GM18861 (cell line): Measurements from ENCODE around the gene CLDN15.
"Not testable (repeated sequence)": the region's sequence is repeated elsewhere in the genome, so short reads cannot be mapped to it uniquely, and the experiment has no call there.

Source experiments
- ATAC-seq: cut with Tn5 transposase; IDR thresholded peaks from one replicate; pipeline ENCODE4 v1.9.1; 2021; ENCODE audit not compliant: unreplicated experiment

CLDN15 gene

GRCh38 chr7:101222275-101222830, 15.2 kb downstream of the CLDN15 start:
- no peak for ATAC-seq

GRCh38 chr7:101220295-101220694, 17.3 kb downstream of the CLDN15 start:
- no peak for ATAC-seq

- no peak for ATAC-seq
Observed at GRCh38 chr7:101218236-101219125, 19.1 kb downstream of the CLDN15 start.

- peak; percentile 63 for ATAC-seq
Observed at GRCh38 chr7:101217388-101218235, 20.0 kb downstream of the CLDN15 start, which contains the start of the genes PLOD3 and ZNHIT1. PLOD3 (minus strand) TSS chr7:101217581; CDS start chr7:101217274, 307 bp downstream. ZNHIT1 (plus strand) TSS chr7:101218165; CDS start chr7:101218196, 31 bp downstream.

- peak; percentile 10 for ATAC-seq
Observed at GRCh38 chr7:101216860-101217387, 20.7 kb downstream of the CLDN15 start.

- no peak for ATAC-seq
Observed at GRCh38 chr7:101216001-101216859, 21.4 kb downstream of the CLDN15 start.

- no peak for ATAC-seq
Observed at GRCh38 chr7:101212014-101212413, 25.6 kb downstream of the CLDN15 start.

GRCh38 chr7:101211501-101211900, 26.1 kb downstream of the CLDN15 start:
- no peak for ATAC-seq

GRCh38 chr7:101210143-101210542, 27.5 kb downstream of the CLDN15 start:
- ATAC-seq, result no peak

- no peak for ATAC-seq
Observed at GRCh38 chr7:101208794-101209193, 28.8 kb downstream of the CLDN15 start.

- no peak for ATAC-seq
Observed at GRCh38 chr7:101207459-101207858, 30.1 kb downstream of the CLDN15 start.

- no peak for ATAC-seq
Observed at GRCh38 chr7:101206665-101207042, 30.9 kb downstream of the CLDN15 start.

GRCh38 chr7:101205901-101206664, 31.5 kb downstream of the CLDN15 start:
- no peak for ATAC-seq

GRCh38 chr7:101203740-101204738, 33.6 kb downstream of the CLDN15 start:
- not testable (repeated sequence) for ATAC-seq

- ATAC-seq, result no peak
Observed at GRCh38 chr7:101202603-101202918, 35.0 kb downstream of the CLDN15 start.

GRCh38 chr7:101201695-101202602, 35.7 kb downstream of the CLDN15 start:
- ATAC-seq, result no peak

GRCh38 chr7:101200862-101201599, 36.6 kb downstream of the CLDN15 start, which contains the start of gene MOGAT3:
MOGAT3 (minus strand) TSS chr7:101201036; CDS start chr7:101200854, 182 bp downstream.
- no peak for ATAC-seq
